ENCODE results near the gene ENTHD1.
A peak's percentile ranks its signal among the peaks of the same experiment; 100 is the strongest.

ENTHD1 gene

GRCh38 chr22:39931251-39931650, 37.7 kb upstream of the ENTHD1 start:
- no peak overlapping the region for H3K4me3 Mint-ChIP-seq
- peaks cover 35% of the 10 kb centered on the region for H3K4me1 Mint-ChIP-seq (ENCODE audit: low read depth)
- no peaks in the 10 kb centered on the region for H3K9me3 Mint-ChIP-seq
- no peaks in the 10 kb centered on the region for H3K27me3 Mint-ChIP-seq (ENCODE audit: low read depth)
- no peak overlapping the region for H3K27ac Mint-ChIP-seq
- H3K36me3 Mint-ChIP-seq (ENCODE audit: low read depth), result peaks cover 37% of the 10 kb centered on the region

GRCh38 chr22:39928536-39929520, 35.3 kb upstream of the ENTHD1 start:
- H3K9me3 Mint-ChIP-seq, result no peaks in the 10 kb centered on the region
- no peak overlapping the region for H3K4me3 Mint-ChIP-seq
- peaks cover 33% of the 10 kb centered on the region for H3K36me3 Mint-ChIP-seq (ENCODE audit: low read depth)
- no peaks in the 10 kb centered on the region for H3K27me3 Mint-ChIP-seq (ENCODE audit: low read depth)
- peaks cover 34% of the 10 kb centered on the region for H3K4me1 Mint-ChIP-seq (ENCODE audit: low read depth)
- H3K27ac Mint-ChIP-seq, result peak overlapping the region; percentile 77

- peak overlapping the region; percentile 77 for H3K27ac Mint-ChIP-seq
- peaks cover 32% of the 10 kb centered on the region for H3K4me1 Mint-ChIP-seq (ENCODE audit: low read depth)
- no peaks in the 10 kb centered on the region for H3K9me3 Mint-ChIP-seq
- no peaks in the 10 kb centered on the region for H3K27me3 Mint-ChIP-seq (ENCODE audit: low read depth)
- H3K4me3 Mint-ChIP-seq, result no peak overlapping the region
- peaks cover 28% of the 10 kb centered on the region for H3K36me3 Mint-ChIP-seq (ENCODE audit: low read depth)
Observed at GRCh38 chr22:39927544-39927943, 34.0 kb upstream of the ENTHD1 start.

GRCh38 chr22:39926753-39927152, 33.2 kb upstream of the ENTHD1 start:
- H3K4me1 Mint-ChIP-seq (ENCODE audit: low read depth), result peaks cover 39% of the 10 kb centered on the region

GRCh38 chr22:39925909-39926679, 32.5 kb upstream of the ENTHD1 start:
- H3K4me3 Mint-ChIP-seq, result no peak overlapping the region
- peak overlapping the region; percentile 82 for H3K27ac Mint-ChIP-seq
- H3K4me1 Mint-ChIP-seq (ENCODE audit: low read depth), result peaks cover 43% of the 10 kb centered on the region

More at GRCh38 chr22:39926753-39927152, 33.2 kb upstream of the ENTHD1 start:
- peaks cover 35% of the 10 kb centered on the region for H3K36me3 Mint-ChIP-seq (ENCODE audit: low read depth)
- peak overlapping the region; percentile 82 for H3K27ac Mint-ChIP-seq
- H3K9me3 Mint-ChIP-seq, result no peaks in the 10 kb centered on the region
- H3K4me3 Mint-ChIP-seq, result no peak overlapping the region
- no peaks in the 10 kb centered on the region for H3K27me3 Mint-ChIP-seq (ENCODE audit: low read depth)

GRCh38 chr22:39925273-39925672, 31.7 kb upstream of the ENTHD1 start:
- H3K36me3 Mint-ChIP-seq (ENCODE audit: low read depth), result peaks cover 37% of the 10 kb centered on the region
- H3K4me3 Mint-ChIP-seq, result no peak overlapping the region
- H3K27me3 Mint-ChIP-seq (ENCODE audit: low read depth), result no peaks in the 10 kb centered on the region
- peaks cover 51% of the 10 kb centered on the region for H3K4me1 Mint-ChIP-seq (ENCODE audit: low read depth)
- H3K9me3 Mint-ChIP-seq, result no peaks in the 10 kb centered on the region
- peak overlapping the region; percentile 82 for H3K27ac Mint-ChIP-seq

More at GRCh38 chr22:39925909-39926679, 32.5 kb upstream of the ENTHD1 start:
- peaks cover 35% of the 10 kb centered on the region for H3K36me3 Mint-ChIP-seq (ENCODE audit: low read depth)
- no peaks in the 10 kb centered on the region for H3K9me3 Mint-ChIP-seq
- no peaks in the 10 kb centered on the region for H3K27me3 Mint-ChIP-seq (ENCODE audit: low read depth)

GRCh38 chr22:39924286-39924685, 30.7 kb upstream of the ENTHD1 start:
- Mint-ChIP-seq H3K36me3 (ENCODE audit: low read depth) (peaks cover 44% of the 10 kb centered on the region), H3K4me3 (peak overlapping the region; percentile 30), H3K27ac (no peak overlapping the region), H3K27me3 (ENCODE audit: low read depth) (no peaks in the 10 kb centered on the region), H3K4me1 (ENCODE audit: low read depth) (peaks cover 61% of the 10 kb centered on the region), H3K9me3 (no peaks in the 10 kb centered on the region)

- H3K36me3 Mint-ChIP-seq (ENCODE audit: low read depth), result peaks cover 44% of the 10 kb centered on the region
- H3K27ac Mint-ChIP-seq, result no peak overlapping the region
- peaks cover 62% of the 10 kb centered on the region for H3K4me1 Mint-ChIP-seq (ENCODE audit: low read depth)
- no peaks in the 10 kb centered on the region for H3K9me3 Mint-ChIP-seq
- peak overlapping the region; percentile 30 for H3K4me3 Mint-ChIP-seq
- H3K27me3 Mint-ChIP-seq (ENCODE audit: low read depth), result no peaks in the 10 kb centered on the region
Observed at GRCh38 chr22:39923696-39924095, 30.1 kb upstream of the ENTHD1 start.

- Mint-ChIP-seq H3K4me1 (ENCODE audit: low read depth) (peaks cover 78% of the 10 kb centered on the region), H3K9me3 (no peaks in the 10 kb centered on the region), H3K4me3 (peak overlapping the region; percentile 84), H3K27me3 (ENCODE audit: low read depth) (no peaks in the 10 kb centered on the region), H3K27ac (peak overlapping the region; percentile 96), H3K36me3 (ENCODE audit: low read depth) (peaks cover 38% of the 10 kb centered on the region)
Observed at GRCh38 chr22:39920134-39920743, 26.7 kb upstream of the ENTHD1 start.

GRCh38 chr22:39917776-39918495, 24.4 kb upstream of the ENTHD1 start:
- Mint-ChIP-seq H3K4me1 (ENCODE audit: low read depth) (peaks cover 75% of the 10 kb centered on the region), H3K4me3 (peak overlapping the region; percentile 78), H3K36me3 (ENCODE audit: low read depth) (peaks cover 45% of the 10 kb centered on the region), H3K9me3 (no peaks in the 10 kb centered on the region), H3K27me3 (ENCODE audit: low read depth) (no peaks in the 10 kb centered on the region), H3K27ac (peak overlapping the region; percentile 85)

- H3K9me3 Mint-ChIP-seq, result no peaks in the 10 kb centered on the region
- H3K4me1 Mint-ChIP-seq (ENCODE audit: low read depth), result peaks cover 77% of the 10 kb centered on the region
- H3K36me3 Mint-ChIP-seq (ENCODE audit: low read depth), result peaks cover 47% of the 10 kb centered on the region
- peak overlapping the region; percentile 85 for H3K27ac Mint-ChIP-seq
- H3K27me3 Mint-ChIP-seq (ENCODE audit: low read depth), result no peaks in the 10 kb centered on the region
- H3K4me3 Mint-ChIP-seq, result peak overlapping the region; percentile 78
Observed at GRCh38 chr22:39917197-39917643, 23.7 kb upstream of the ENTHD1 start.

GRCh38 chr22:39916496-39916895, 22.9 kb upstream of the ENTHD1 start:
- Mint-ChIP-seq H3K9me3 (no peaks in the 10 kb centered on the region), H3K27me3 (ENCODE audit: low read depth) (no peaks in the 10 kb centered on the region), H3K36me3 (ENCODE audit: low read depth) (peaks cover 47% of the 10 kb centered on the region), H3K27ac (no peak overlapping the region), H3K4me1 (ENCODE audit: low read depth) (peaks cover 79% of the 10 kb centered on the region), H3K4me3 (peak overlapping the region; percentile 4)

GRCh38 chr22:39915295-39915726, 21.8 kb upstream of the ENTHD1 start:
- Mint-ChIP-seq H3K4me3 (peak overlapping the region; percentile 42), H3K36me3 (ENCODE audit: low read depth) (peaks cover 50% of the 10 kb centered on the region), H3K27me3 (ENCODE audit: low read depth) (no peaks in the 10 kb centered on the region), H3K9me3 (no peaks in the 10 kb centered on the region), H3K4me1 (ENCODE audit: low read depth) (peaks cover 79% of the 10 kb centered on the region), H3K27ac (peak overlapping the region; percentile 50)

GRCh38 chr22:39914584-39914983, 21.0 kb upstream of the ENTHD1 start:
- H3K9me3 Mint-ChIP-seq, result peaks cover 3% of the 10 kb centered on the region
- peaks cover 49% of the 10 kb centered on the region for H3K36me3 Mint-ChIP-seq (ENCODE audit: low read depth)
- peak overlapping the region; percentile 1 for H3K27ac Mint-ChIP-seq

More at GRCh38 chr22:39914584-39914983, 21.0 kb upstream of the ENTHD1 start:
- no peak overlapping the region for H3K4me3 Mint-ChIP-seq
- H3K27me3 Mint-ChIP-seq (ENCODE audit: low read depth), result no peaks in the 10 kb centered on the region
- peaks cover 79% of the 10 kb centered on the region for H3K4me1 Mint-ChIP-seq (ENCODE audit: low read depth)

Data from T-helper 1 cell treated with Interleukin-12 subunit alpha and Interleukin-12 subunit beta and Interleukin-4 antibody, amounts not matched to agents 30 μg/mL and 1 μg/mL, for 36 hours (primary cell).